ENCODE measurements around the gene CYP2C9. TPM values are rescaled to one million over a fixed set of nuclear protein-coding genes. Genes with fewer than 3 reads are reported as not detected.
"Not testable (repeated sequence)": the region's sequence is repeated elsewhere in the genome, so short reads cannot be mapped to it uniquely, and the experiment has no call there.

CYP2C9 gene
- total RNA-seq (not detected), polyA plus RNA-seq (not detected)
- long read RNA-seq, donor 1 = 0 reads
- long read RNA-seq, donor 2 = 0 reads
- long read RNA-seq, donor 3 = 0 reads

- no peaks in the 10 kb centered on the region for H3K4me1 ChIP-seq
- 66 to 68% methylated on average over 2 of the region's 2 CpGs for WGBS, 2 donors
- no peak within 1 kb of the TSS for H3K27ac ChIP-seq
- intact Hi-C loops (cut with DNase I) = no loop called here
- H3K36me3 ChIP-seq = no peaks in the 10 kb centered on the region
- no peaks in the 10 kb centered on the region for H3K27me3 ChIP-seq
- no peak for DNase-seq
- TF ChIP-seq CTCF (IDR thresholded peaks at IDR 0.05) = no peak
- peaks cover 0 to 30% (median 4%) of the 10 kb centered on the region in 11 donors for H3K9me3 ChIP-seq
- ATAC-seq = no peak
- H3K4me3 ChIP-seq = no peak within 1 kb of the TSS
These were observed at the start of gene CYP2C9 for GRCh38 chr10:94938383-94938782. CYP2C9 (plus strand) TSS chr10:94938658; CDS start chr10:94938683, 25 bp downstream.

- WGBS, 2 donors = 72 to 75% methylated on average over 3 of the region's 3 CpGs
- intact Hi-C loops (cut with DNase I) = no loop called here
- Histone ChIP-seq H3K36me3 (no peaks in the 10 kb centered on the region), H3K4me3 (no peak overlapping the region), H3K4me1 (no peaks in the 10 kb centered on the region), H3K27me3 (no peaks in the 10 kb centered on the region), H3K9me3 (peaks cover 0 to 16% (median 0%) of the 10 kb centered on the region in 11 donors), H3K27ac (no peak overlapping the region)
- DNase-seq = no peak
- TF ChIP-seq CTCF (IDR thresholded peaks at IDR 0.05) = no peak
- ATAC-seq = no peak
These were observed 49.3 kb upstream of the CYP2C9 start for GRCh38 chr10:94889123-94889522.

GRCh38 chr10:94890264-94891022, 48.0 kb upstream of the CYP2C9 start:
- H3K36me3 ChIP-seq = no peaks in the 10 kb centered on the region
- DNase-seq (no peak), ATAC-seq (no peak)
- no peak for TF ChIP-seq CTCF (IDR thresholded peaks at IDR 0.05)
- no peaks in the 10 kb centered on the region for H3K4me1 ChIP-seq
- peaks cover 0 to 20% (median 0%) of the 10 kb centered on the region in 11 donors for H3K9me3 ChIP-seq
- H3K4me3 ChIP-seq = no peak overlapping the region
- no peaks in the 10 kb centered on the region for H3K27me3 ChIP-seq
- H3K27ac ChIP-seq = no peak overlapping the region
- intact Hi-C loops (cut with DNase I) = no loop called here
- 88 to 91% methylated on average over 4 of the region's 4 CpGs for WGBS, 2 donors

- H3K4me1 ChIP-seq; H3K4me3 ChIP-seq; H3K27ac ChIP-seq; H3K27me3 ChIP-seq; DNase-seq; ATAC-seq; intact Hi-C loops (cut with DNase I); H3K36me3 ChIP-seq: not testable (repeated sequence)
- WGBS, 2 donors = 70 to 75% methylated on average over 7 of the region's 7 CpGs
- peaks cover 0 to 25% (median 0%) of the 10 kb centered on the region in 11 donors for H3K9me3 ChIP-seq
These were observed 40.0 kb upstream of the CYP2C9 start for GRCh38 chr10:94898414-94898813.

GRCh38 chr10:94902080-94902479, 36.4 kb upstream of the CYP2C9 start:
- H3K27ac ChIP-seq = no peak overlapping the region
- intact Hi-C loops (cut with DNase I) = no loop called here
- peaks cover 0 to 19% (median 5%) of the 10 kb centered on the region in 11 donors for H3K9me3 ChIP-seq
- H3K4me1 ChIP-seq = no peaks in the 10 kb centered on the region
- ATAC-seq = no peak
- H3K27me3 ChIP-seq = no peaks in the 10 kb centered on the region
- 76% methylated on average over 1 of the region's 1 CpG for WGBS, 2 donors
- TF ChIP-seq CTCF (IDR thresholded peaks at IDR 0.05) = no peak
- H3K4me3 ChIP-seq = no peak overlapping the region
- no peaks in the 10 kb centered on the region for H3K36me3 ChIP-seq
- no peak for DNase-seq
